GM19372 (cell line): ENCODE measurements around the gene ZNF862.

Experiments
- ATAC-seq: cut with Tn5 transposase; IDR thresholded peaks from one replicate; pipeline ENCODE4 v1.9.1; 2021; ENCODE audit warnings: mild to moderate bottlenecking, low read depth, moderate library complexity; ENCODE audit not compliant: unreplicated experiment

The ZNF862 gene

DNA sequence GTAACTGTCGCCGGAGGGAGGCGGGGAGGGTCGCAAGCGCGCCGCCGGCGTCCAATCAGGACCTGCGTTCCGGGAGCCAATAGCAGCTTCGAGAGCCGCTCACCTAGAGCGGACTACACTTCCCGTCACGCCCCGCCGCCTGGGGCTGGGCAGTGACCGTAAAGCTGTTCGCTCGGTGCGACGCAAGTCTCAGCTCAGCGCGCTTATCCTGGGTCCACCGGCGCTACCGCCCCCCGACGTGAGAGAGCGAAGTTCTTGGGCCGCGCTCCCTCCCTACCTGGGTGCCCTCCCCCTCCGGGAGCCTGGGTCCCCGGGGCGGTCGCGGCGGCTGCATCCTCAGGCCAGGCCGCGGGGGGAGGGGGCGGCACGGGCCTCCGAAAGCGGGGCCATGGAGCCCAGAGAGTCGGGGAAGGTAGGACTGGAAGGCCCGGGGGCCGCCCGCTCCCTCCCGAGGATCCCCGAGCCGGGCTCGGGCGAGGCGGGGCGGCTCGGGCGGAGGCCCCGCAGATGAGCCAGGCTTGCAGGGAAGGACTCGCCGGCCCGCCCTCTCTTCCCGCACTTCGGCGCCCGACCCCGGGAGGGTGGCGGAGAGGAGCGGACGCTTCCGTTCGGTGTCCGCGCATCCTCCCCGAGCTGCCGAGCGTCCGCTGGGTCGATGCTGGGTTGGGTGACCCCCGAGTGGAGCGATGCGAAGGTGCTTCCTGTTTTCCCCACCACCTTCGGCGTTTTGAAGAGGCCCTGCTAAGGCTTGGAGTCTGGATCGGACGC is at the start of gene ZNF862:
ZNF862 (plus strand) TSS at position 152 of the 768 bp plus-strand sequence; CDS start at position 389, 237 bp downstream.
- peak; percentile 98 for ATAC-seq

DNA sequence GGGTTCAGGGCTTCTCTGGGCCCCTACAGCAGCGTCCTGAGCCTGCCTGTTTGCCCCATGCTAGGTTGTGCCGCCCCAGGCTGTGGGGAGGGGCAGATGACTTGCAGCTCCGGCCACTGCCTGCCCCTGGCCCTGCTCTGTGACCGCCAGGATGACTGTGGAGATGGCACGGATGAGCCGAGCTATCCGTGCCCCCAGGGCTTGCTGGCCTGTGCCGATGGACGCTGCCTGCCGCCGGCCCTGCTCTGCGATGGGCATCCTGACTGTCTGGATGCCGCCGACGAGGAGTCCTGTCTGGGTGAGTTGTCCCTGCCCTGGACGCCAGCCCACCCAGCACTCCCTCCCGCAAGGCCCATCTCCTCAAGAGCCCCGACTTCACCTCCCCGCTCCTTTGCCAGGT is 49.1 kb upstream of the ZNF862 start:
- no peak for ATAC-seq

DNA sequence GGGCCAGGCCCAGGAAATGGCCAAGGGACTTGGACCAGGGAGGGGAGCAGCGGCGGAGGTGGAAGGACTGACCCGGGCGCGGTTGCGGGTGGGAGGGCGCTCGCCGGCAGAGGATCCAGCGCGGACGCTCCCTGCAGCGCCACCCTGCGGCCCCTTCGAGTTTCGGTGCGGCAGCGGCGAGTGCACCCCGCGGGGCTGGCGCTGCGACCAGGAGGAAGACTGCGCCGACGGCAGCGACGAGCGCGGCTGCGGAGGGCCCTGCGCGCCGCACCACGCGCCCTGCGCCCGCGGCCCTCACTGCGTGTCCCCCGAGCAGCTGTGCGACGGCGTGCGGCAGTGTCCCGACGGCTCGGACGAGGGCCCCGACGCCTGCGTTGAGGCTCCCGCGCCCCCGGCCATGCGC is 48.0 kb upstream of the ZNF862 start:
- ATAC-seq, result no peak

DNA sequence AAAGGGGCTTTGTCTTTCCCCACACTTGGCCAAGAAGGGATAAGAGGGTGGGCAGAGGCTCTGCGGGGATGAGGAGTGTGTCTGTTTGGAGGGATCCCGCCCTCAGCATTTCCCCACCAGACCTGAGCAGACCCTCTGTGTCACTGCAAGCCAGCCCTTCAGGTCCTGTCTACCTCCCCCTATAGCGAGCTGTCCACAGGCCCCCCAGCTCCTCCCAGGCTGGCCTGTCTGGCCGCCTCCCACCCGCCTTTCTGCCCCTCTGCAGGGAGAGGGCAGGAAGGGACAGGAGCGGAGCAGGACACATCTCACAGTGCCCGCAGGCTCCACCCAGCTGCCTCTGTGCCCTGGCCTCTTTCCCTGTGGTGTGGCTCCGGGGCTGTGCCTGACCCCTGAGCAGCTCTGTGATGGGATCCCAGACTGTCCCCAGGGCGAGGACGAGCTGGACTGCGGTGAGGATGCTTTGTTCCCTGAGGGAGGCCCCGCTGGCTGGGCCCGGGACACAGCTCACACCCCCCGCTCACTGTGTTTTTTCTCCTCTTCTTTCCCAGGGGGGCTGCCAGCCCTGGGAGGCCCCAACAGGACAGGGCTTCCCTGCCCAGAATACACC is 47.3 kb upstream of the ZNF862 start:
- no peak for ATAC-seq

DNA sequence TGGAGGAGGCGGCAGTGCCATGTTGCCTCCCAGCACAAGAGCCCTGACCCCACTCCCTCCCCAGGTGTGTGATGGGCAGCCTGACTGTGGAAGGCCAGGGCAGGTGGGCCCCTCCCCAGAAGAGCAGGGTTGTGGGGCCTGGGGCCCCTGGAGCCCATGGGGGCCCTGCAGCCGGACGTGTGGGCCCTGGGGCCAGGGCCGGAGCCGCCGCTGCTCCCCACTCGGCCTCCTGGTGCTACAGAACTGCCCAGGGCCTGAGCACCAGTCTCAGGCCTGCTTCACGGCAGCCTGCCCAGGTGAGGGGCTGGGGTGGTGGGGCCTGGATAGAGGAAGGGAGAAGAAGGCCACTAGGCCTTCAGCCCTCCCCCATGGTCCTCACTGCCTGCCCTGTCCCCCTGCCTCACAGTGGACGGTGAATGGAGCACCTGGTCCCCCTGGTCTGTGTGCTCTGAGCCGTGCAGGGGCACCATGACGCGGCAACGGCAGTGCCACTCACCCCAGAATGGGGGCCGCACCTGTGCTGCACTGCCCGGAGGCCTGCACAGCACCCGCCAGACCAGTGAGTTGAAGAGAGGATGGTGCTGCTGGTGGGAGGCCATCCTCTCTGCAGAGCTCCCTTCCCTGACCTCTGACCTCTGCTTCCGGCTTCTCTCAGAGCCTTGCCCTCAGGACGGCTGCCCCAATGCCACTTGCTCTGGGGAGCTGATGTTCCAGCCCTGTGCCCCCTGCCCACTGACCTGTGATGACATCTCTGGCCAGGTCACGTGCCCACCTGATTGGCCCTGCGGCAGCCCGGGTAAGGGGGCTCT is 46.6 kb upstream of the ZNF862 start:
- ATAC-seq, result no peak

DNA sequence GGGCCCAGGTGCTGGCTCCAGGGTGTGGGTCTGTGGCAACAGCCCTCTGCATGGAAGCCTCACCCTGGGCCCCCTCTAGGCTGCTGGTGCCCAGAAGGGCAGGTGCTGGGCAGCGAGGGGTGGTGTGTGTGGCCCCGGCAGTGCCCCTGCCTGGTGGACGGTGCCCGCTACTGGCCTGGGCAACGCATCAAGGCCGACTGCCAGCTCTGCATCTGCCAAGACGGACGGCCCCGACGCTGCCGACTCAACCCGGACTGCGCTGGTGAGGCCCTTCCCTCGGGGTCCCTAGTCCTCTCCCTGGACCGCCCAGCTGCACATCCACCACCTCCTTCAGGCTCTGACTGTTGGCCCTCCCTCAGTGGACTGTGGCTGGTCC is 46.0 kb upstream of the ZNF862 start:
- no peak for ATAC-seq

DNA sequence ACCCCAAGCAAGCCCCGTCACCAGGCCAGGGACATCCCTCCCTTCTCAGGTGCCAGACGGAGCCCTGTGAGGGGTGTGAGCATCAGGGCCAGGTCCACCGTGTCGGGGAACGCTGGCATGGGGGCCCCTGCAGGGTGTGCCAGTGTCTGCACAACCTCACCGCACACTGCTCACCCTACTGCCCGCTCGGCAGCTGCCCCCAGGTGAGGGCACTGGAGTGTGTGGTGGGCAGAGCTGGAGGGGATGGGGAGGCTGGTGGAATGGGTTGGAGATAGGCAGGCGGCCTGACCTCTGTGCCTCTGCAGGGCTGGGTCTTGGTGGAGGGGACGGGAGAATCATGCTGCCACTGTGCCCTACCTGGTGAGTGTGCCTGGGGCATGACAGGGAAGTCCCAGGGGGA is 44.9 kb upstream of the ZNF862 start:
- no peak for ATAC-seq

DNA sequence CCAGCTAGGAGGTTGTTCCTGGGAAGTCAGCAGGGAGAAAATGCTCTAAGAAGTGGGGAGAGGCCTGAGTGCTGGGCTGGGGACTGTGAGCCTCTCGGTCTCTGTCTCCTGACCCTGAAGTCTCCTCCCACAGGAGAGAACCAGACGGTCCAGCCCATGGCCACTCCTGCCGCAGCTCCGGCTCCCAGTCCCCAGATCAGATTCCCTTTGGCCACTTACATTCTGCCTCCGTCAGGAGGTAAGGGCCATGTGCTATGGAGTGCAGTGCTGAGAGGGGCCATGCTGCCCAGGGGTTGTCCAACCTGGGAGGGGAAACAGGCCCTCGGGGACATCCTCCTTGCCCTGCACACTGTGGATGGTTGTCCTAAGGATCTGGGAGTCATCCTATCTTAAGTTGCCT is 43.5 kb upstream of the ZNF862 start:
- no peak for ATAC-seq

DNA sequence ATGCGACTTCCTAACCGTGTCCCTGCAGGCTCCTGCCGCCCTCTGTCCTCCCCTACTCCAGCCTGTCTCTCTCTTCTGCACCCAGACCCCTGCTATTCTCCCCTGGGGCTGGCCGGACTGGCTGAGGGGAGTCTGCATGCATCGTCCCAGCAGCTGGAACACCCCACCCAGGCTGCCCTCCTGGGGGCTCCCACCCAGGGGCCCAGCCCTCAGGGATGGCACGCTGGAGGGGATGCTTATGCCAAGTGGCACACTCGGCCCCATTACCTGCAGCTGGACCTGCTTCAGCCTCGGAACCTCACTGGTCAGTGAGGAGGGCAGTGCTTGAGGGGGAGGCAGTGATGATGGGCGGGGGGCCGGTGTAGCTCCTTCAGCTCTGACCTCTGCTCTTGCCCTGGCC is 43.0 kb upstream of the ZNF862 start:
- ATAC-seq, result no peak

DNA sequence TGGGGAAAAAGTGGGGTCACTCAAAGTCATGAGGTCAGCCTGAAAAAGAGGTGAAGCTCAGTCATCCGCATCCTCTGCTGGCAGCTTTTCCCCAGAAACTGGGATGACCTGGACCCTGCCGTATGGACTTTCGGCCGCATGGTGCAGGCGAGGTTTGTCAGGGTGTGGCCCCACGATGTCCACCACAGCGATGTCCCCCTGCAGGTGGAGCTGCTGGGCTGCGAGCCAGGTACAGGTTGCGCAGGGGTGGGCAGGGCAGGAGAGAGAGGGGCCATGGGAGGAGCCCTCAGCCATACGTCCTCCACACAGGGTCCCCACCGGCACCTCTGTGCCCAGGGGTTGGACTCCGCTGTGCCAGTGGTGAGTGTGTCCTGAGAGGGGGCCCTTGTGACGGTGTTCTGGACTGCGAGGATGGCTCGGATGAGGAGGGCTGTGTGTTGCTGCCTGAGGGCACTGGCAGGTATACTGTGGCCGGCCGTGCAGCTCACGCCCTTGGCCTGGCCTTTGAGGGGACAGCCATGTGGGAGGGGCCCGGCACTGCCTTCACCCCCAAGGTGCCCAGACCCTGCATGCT is 41.8 kb upstream of the ZNF862 start:
- no peak for ATAC-seq

DNA sequence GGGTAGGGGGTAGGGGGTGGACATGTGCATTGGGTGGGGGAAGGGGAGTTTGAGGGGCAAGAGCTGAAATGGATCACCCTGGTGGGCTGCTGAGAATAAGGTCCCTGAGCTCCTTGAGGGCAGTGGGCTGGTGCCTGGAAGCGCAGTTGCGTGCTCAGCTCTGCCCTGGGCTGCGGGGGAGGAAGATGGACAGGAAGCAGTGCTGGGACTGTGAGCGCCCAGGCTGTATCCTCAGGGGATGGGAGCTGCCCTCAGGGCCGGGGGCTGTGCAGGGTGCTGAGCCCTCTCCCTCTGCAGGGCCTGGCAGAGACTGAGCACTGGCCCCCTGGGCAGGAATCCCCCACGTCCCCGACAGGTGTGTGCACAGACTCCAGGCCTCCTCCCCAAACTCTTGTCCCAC is 40.4 kb upstream of the ZNF862 start:
- ATAC-seq, result no peak

DNA sequence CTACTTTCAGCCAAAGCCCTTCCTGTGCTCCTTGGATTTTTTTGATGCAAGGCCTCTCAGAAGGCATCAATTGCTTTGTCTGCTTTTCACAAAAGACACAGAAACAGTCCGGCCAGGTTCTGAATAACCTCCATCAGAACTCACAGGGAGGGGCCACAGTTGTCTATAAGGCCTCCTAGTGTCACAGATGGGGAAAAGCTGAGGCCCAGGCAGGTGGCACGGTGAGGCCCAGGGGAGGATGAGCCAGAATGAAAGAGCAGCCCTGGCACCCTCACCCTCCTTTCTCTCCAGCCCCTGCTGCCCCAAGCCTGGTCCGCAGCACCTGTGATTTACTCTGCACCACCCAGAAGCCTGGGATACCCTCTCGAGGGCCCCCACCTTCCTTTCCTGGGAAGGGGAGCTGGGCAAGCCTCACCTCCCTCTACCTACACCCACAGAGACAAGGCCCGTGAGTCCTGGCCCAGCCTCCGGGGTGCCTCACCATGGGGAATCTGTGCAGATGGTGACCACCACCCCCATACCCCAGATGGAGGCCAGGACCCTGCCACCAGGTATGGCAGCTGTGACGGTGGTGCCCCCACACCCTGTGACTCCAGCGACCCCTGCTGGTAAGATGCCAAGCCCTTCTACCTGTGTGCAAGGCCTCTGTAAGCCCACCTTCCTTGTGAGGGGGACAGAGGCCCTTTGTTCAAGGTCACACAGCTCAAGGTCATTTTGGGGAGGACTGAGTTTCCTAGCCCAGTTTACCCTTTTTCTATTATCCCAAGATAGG is 38.6 kb upstream of the ZNF862 start:
- ATAC-seq, result no peak

DNA sequence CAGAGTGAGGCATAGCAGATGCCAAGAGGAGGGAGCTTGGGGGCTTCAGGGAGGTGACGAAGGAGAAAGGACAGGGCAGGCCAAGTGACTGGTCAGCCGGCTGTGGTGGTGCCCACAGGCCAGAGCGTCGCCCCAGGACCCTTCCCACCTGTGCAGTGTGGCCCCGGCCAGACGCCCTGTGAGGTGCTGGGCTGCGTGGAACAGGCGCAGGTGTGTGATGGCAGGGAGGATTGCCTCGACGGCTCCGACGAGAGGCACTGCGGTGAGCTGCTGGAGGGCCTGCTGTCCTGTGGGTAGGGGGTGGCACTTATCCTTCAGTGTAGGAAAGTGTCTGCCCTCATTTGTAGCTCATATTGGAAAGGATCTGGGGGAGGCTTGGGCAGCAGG is 38.0 kb upstream of the ZNF862 start:
- ATAC-seq, result no peak

DNA sequence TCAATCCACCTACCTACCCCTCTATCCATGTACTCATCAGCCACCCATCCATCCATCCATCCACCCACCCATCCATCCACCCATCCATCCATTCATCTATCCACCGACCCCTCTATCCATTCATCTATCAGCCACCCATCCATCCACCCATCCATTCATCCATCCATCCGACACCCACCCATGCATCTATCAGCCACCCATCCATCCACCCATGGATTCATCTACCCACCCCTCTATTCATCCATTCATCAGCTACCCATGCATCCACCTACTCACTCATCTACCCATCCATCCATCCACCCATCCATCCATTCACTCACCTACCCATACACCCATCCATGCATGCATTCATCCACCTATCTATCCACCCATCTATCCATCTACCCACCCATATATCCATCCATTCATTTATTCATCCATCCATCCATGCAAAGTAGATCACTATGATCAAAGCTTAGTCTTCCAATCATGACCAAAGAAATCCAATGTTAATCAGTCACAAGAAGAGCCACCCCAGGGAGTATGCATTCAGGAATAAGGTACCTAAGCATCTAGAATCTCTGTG is 37.1 kb upstream of the ZNF862 start:
- no peak for ATAC-seq

DNA sequence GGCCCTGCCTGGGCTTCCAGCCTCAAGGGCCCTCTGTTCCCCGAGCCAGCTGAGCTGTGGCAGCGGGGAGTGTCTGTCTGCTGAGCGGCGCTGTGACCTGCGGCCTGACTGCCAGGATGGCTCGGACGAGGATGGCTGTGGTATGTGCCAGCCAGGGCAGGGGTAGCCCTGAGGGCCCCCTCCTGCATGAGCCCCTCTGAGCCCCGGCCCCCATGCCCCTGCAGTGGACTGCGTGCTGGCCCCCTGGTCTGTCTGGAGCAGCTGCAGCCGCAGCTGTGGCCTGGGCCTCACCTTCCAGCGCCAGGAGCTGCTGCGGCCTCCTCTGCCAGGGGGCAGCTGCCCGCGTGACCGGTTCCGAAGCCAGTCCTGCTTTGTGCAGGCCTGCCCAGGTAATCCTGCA is 36.4 kb upstream of the ZNF862 start:
- ATAC-seq, result no peak

DNA sequence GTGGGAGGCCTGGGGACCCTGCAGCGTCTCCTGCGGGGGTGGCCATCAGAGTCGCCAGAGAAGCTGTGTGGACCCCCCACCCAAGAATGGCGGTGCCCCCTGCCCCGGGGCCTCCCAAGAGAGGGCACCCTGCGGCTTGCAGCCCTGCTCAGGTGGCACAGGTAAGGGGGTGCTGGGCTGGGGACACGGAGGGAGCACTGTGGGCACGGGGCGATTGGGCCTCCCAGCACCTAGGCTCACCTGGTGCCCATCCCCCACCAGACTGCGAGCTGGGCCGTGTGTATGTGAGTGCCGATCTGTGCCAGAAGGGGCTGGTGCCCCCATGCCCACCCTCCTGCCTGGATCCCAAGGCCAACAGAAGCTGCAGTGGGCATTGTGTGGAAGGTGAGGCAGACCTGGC is 35.2 kb upstream of the ZNF862 start:
- ATAC-seq, result no peak

DNA sequence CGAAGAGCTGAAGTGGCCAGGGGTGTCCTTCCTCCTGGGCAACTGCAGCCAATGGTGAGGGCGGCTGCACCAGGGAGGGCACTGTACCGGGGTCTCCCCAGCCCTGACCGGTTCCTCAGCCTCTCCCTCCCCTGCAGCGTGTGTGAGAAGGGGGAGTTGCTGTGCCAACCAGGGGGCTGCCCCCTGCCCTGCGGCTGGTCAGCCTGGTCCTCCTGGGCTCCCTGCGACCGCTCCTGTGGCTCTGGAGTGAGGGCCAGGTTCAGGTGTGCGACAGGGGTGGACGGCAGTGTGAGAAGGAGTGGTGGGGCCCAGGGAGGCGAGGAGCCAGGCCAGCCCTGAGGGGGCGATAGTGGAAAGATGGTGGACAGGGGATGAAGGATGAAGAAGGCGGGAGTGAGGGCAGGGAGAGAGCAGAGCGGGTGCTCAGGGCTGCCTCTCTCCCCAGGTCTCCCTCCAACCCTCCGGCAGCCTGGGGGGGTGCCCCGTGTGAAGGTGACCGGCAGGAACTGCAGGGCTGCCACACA is 34.6 kb upstream of the ZNF862 start:
- no peak for ATAC-seq

DNA sequence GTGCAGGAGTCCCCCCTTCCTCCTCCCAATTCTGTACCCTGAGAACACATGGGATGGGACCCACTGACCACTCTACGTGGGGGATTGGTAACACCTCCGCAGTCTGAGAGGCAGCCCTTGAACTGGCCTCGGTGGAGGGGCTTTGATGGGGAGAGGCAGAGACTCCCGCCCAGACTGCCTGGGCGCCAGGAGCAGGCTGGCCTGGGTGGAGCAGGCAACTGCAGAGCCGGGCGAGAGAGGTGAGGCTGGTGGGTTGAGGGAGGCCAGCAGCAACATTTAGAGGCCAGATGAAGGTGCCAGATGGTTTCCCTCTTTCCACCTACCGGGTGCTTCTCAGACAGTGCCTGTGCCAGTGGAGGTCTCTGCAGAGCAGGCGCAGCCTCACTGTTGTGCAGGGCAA is 34.1 kb upstream of the ZNF862 start:
- ATAC-seq, result no peak

DNA sequence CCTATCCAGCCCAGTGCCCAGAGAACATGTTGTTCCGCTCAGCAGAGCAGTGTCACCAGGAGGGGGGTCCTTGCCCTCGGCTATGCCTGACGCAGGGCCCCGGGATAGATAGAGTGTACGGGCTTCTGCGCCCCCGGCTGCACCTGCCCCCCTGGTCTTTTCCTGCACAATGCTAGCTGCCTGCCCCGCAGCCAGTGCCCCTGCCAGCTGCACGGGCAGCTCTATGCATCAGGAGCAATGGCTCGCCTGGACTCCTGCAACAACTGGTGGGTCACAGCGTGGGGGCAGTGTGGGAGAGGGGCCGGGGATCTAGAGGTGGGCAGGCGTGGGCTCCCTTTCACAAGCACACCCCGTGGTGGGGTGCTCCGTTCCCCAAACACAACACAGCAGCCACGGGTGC is 31.4 kb upstream of the ZNF862 start:
- no peak for ATAC-seq

DNA sequence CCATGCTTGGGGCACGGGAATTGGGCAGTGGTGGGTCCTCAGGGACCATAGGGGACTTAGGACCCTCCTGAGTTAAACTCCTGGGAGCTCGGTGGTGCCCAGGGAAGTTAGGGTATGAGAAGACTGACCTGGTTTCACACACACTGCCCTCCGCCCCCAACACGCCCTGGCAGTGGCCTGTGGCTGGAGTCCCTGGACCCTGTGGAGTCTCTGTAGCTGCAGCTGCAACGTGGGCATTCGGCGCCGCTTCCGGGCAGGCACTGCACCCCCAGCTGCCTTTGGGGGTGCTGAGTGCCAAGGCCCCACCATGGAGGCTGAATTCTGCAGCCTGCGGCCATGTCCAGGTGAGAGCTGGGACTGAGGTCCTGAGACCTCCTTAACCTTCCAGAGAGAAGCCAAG is 29.9 kb upstream of the ZNF862 start:
- no peak for ATAC-seq
